IMR-90 (cell line): ENCODE measurements around the gene HNRNPR. TPM values are rescaled to one million over a fixed set of nuclear protein-coding genes. Genes with fewer than 3 reads are reported as not detected.
A peak's percentile ranks its signal among the peaks of the same experiment; 100 is the strongest.
"Not testable (repeated sequence)": the region's sequence is repeated elsewhere in the genome, so short reads cannot be mapped to it uniquely, and the experiment has no call there.

ENCODE experiments used
- ATAC-seq: fragments of 200-7000 bp; cut with Tn5 transposase; 2 replicates; pipeline ENCODE4 v1.9.1; 2020; ENCODE audit warnings: low read depth, mild to moderate bottlenecking, moderate library complexity
- BruUV-seq: library from RNA; stranded (reverse); fragments of 400-500 nt; replicated peaks from 2 replicates; lab custom pipeline; 2021; lab: Mats Ljungman, UMichigan
- CTCF ChIA-PET: fragments of 300-600 bp; formaldehyde crosslinking; extraction: SDS; loops from one replicate; lab custom pipeline; 2021; ENCODE audit warnings: antibody characterized with exemption; lab: Yijun Ruan, JAX
- POLR2A ChIA-PET: fragments of 300-600 bp; sonication (Branson Sonifier 250); formaldehyde crosslinking; loops from one replicate; lab custom pipeline; 2022; ENCODE audit warnings: antibody characterized with exemption; ENCODE audit not compliant: unreplicated experiment; lab: Charles Lee
- DNase-seq: peaks from one replicate; pipeline ENCODE4 v3.0.0; 2013
- H2AFZ ChIP-seq: replicated peaks from 2 replicates; pipeline ENCODE3; 2013; ENCODE audit warnings: low read length, mild to moderate bottlenecking; ENCODE audit not compliant: poor library complexity
- H2AK5ac ChIP-seq: 2 replicates; pipeline ENCODE4 v1.6.1; 2013; ENCODE audit warnings: low read depth, low read length, inconsistent platforms
- H2AK9ac ChIP-seq: replicated peaks from 2 replicates; pipeline ENCODE3; 2013; ENCODE audit warnings: mild to moderate bottlenecking, low read depth, low read length, moderate library complexity; ENCODE audit not compliant: poor library complexity
- H2BK120ac ChIP-seq: 2 replicates; pipeline ENCODE4 v1.6.1; 2013; ENCODE audit warnings: low read depth, low read length, inconsistent platforms
- H2BK15ac ChIP-seq: 3 replicates; pipeline ENCODE4 v1.6.1; 2013; ENCODE audit warnings: low read depth, low read length, inconsistent platforms
- H2BK20ac ChIP-seq: 2 replicates; pipeline ENCODE4 v1.6.1; 2013; ENCODE audit warnings: low read depth, mild to moderate bottlenecking, inconsistent platforms, low read length, moderate library complexity
- H2BK5ac ChIP-seq: 2 replicates; pipeline ENCODE4 v1.6.1; 2013; ENCODE audit warnings: mild to moderate bottlenecking, low read depth, low read length, inconsistent platforms; ENCODE audit not compliant: poor library complexity, severe bottlenecking
- H3K14ac ChIP-seq: replicated peaks from 2 replicates; pipeline ENCODE4 v1.6.1; 2013; ENCODE audit warnings: low read depth, low read length, inconsistent platforms
- H3K18ac ChIP-seq: 2 replicates; pipeline ENCODE4 v1.6.1; 2013; ENCODE audit warnings: low read depth, low read length, control low read depth
- H3K23ac ChIP-seq: 2 replicates; pipeline ENCODE4 v1.6.1; 2013; ENCODE audit warnings: low read depth, low read length, inconsistent platforms
- H3K27ac ChIP-seq: 2 replicates; pipeline ENCODE4 v1.5.1; 2013; ENCODE audit warnings: mild to moderate bottlenecking, control low read depth, low read length; ENCODE audit not compliant: insufficient read depth
- H3K27me3 ChIP-seq: 2 replicates; pipeline ENCODE4 v1.6.1; 2013; ENCODE audit warnings: low read length; ENCODE audit not compliant: control insufficient read depth, insufficient read depth
- H3K36me3 ChIP-seq: 2 replicates; pipeline ENCODE4 v1.6.1; 2013; ENCODE audit warnings: low read length, mixed read lengths; ENCODE audit not compliant: control insufficient read depth, insufficient read depth
- H3K4ac ChIP-seq: 2 replicates; pipeline ENCODE4 v1.6.1; 2013; ENCODE audit warnings: low read depth, low read length, inconsistent platforms
- H3K4me1 ChIP-seq: 2 replicates; pipeline ENCODE4 v1.6.1; 2013; ENCODE audit warnings: low read length, mixed read lengths; ENCODE audit not compliant: control insufficient read depth, insufficient read depth
- H3K4me2 ChIP-seq: 2 replicates; pipeline ENCODE4 v1.6.1; 2013; ENCODE audit warnings: low read depth, mild to moderate bottlenecking, control low read depth, low read length, moderate library complexity
- H3K4me3 ChIP-seq: 2 replicates; pipeline ENCODE4 v1.5.1; 2013; ENCODE audit warnings: low read depth, mild to moderate bottlenecking, control low read depth, low read length, moderate library complexity; ENCODE audit not compliant: insufficient read depth
- H3K56ac ChIP-seq: 2 replicates; pipeline ENCODE4 v1.6.1; 2013; ENCODE audit warnings: low read length, inconsistent platforms; ENCODE audit not compliant: insufficient read depth; ENCODE audit errors: extremely low read depth
- H3K79me1 ChIP-seq, 2 experiments: 2 replicates each; pipeline ENCODE4 v1.6.1; 2013; ENCODE audit warnings: low read length in 2 of 2, inconsistent platforms in 1 of 2, low read depth in 1 of 2
- H3K9ac ChIP-seq: 2 replicates; pipeline ENCODE4 v1.6.1; 2013; ENCODE audit warnings: low read depth, low read length, control low read depth
- H3K9me1 ChIP-seq: 2 replicates; pipeline ENCODE4 v1.6.1; 2013; ENCODE audit warnings: low read length, inconsistent platforms; ENCODE audit not compliant: insufficient read depth
- H3K9me3 ChIP-seq: 2 replicates; pipeline ENCODE4 v1.6.1; 2013; ENCODE audit warnings: low read length; ENCODE audit not compliant: control insufficient read depth, insufficient read depth
- H4K20me1 ChIP-seq: 2 replicates; pipeline ENCODE4 v1.6.1; 2013; ENCODE audit warnings: low read length, inconsistent platforms; ENCODE audit not compliant: insufficient read depth
- H4K5ac ChIP-seq: 2 replicates; pipeline ENCODE4 v1.6.1; 2013; ENCODE audit warnings: mild to moderate bottlenecking, low read depth, low read length, control low read depth
- H4K8ac ChIP-seq, 2 experiments: 2 replicates each; pipeline ENCODE4 v1.6.1; 2013; ENCODE audit warnings: low read depth in 2 of 2, low read length in 2 of 2, control low read depth in 1 of 2, inconsistent platforms in 1 of 2
- H4K91ac ChIP-seq: 2 replicates; pipeline ENCODE4 v1.6.1; 2013; ENCODE audit warnings: low read depth, low read length, inconsistent platforms; ENCODE audit not compliant: insufficient read depth
- CEBPB ChIP-seq: IDR thresholded peaks from 2 replicates; pipeline ENCODE4 v1.6.1; 2012; ENCODE audit warnings: low read depth, low read length, improper control_type of control experiment
- CHD1 ChIP-seq: IDR thresholded peaks from 2 replicates; pipeline ENCODE4 v1.6.1; 2012; ENCODE audit warnings: low read depth, low read length, improper control_type of control experiment
- FOS ChIP-seq: fragments of 150-350 bp; IDR thresholded peaks from 2 replicates; pipeline ENCODE4 v1.6.1; 2016; ENCODE audit warnings: low read depth, low read length
- MAFK ChIP-seq: IDR thresholded peaks from 2 replicates; pipeline ENCODE4 v1.6.1; 2012; ENCODE audit warnings: low read depth, low read length, improper control_type of control experiment
- RCOR1 ChIP-seq: IDR thresholded peaks from 2 replicates; pipeline ENCODE4 v1.6.1; 2012; ENCODE audit warnings: mild to moderate bottlenecking, low read length, improper control_type of control experiment; ENCODE audit not compliant: insufficient replicate concordance
- WGBS, 2 experiments: methylation state at CpG; one replicate each; pipeline versions ENCODE4 v1.1.5 to v1.1.7; 2013; ENCODE audit warnings: missing lambda C conversion rate in 2 of 2; ENCODE audit not compliant: insufficient read length in 1 of 2; ENCODE audit errors: extremely low coverage in 2 of 2; 5-methylcytosine and 5-hydroxymethylcytosine counted together
- dilution Hi-C: fragments of 300-500 bp; cut with HindIII; formaldehyde crosslinking; loops from one replicate; pipeline ENCODE4 v1.14.3; 2018; ENCODE audit warnings: low sequenced_read_pairs; ENCODE audit not compliant: unreplicated experiment
- in situ Hi-C: fragments of 300-500 bp; cut with MboI; formaldehyde crosslinking; loops from 3 replicates; pipeline ENCODE4 v1.14.3; 2019; ENCODE audit warnings: low sequenced_read_pairs, inconsistent platforms, mixed read lengths
- intact Hi-C: fragments of 100-400 bp; cut with micrococcal nuclease; formaldehyde crosslinking; loops from 2 replicates; pipeline ENCODE4 v1.10.0; 2022
- polyA plus RNA-seq, 3 experiments: library from polyadenylated mRNA; depleted of rRNA; stranded (reverse); fragments of >200 nt; gene quantifications; 2 replicates each; pipeline ENCODE4 v1.2.3, GENCODE V29; 2012; ENCODE audit warnings: low replicate concordance in 1 of 3
- total RNA-seq: library from RNA; depleted of rRNA; stranded (reverse); fragments of >200 nt; gene quantifications from 2 replicates; pipeline ENCODE4 v1.2.3, GENCODE V29; 2012

The HNRNPR gene
- total and polyA plus RNA-seq, 2 of the 4 experiments (the other 2 are of a cell fraction) = 99.7 to 111 TPM

GRCh38 chr1:23376890-23377811 is 33.1 kb upstream of the HNRNPR start:
- Histone ChIP-seq H3K4ac (peak overlapping the region; percentile 87), H3K9me3 (no peaks in the 10 kb centered on the region), H3K18ac (peak overlapping the region; percentile 86), H4K91ac (peak overlapping the region; percentile 92), H3K14ac (peak overlapping the region; percentile 90), H2BK15ac (peak overlapping the region; percentile 83; the same call in 2 of the 3 replicates), H2BK5ac (peak overlapping the region; percentile 96), H4K5ac (peak overlapping the region; percentile 74), H2BK120ac (peak overlapping the region; percentile 95), H4K20me1 (peaks cover 6% of the 10 kb centered on the region; the same call in 1 of the 2 replicates), H3K4me1 (peaks cover 5% of the 10 kb centered on the region), H3K36me3 (no peaks in the 10 kb centered on the region; the same call in 1 of the 2 replicates), H3K27ac (peak overlapping the region; percentile 77), H3K4me2 (no peak overlapping the region), H2AK5ac (peak overlapping the region; percentile 98), H4K8ac (peak overlapping the region; percentile 23 to 78; a peak in 3 of 4 replicates), H3K23ac (peak overlapping the region; percentile 85), H3K9me1 (peaks cover 4% of the 10 kb centered on the region), H3K4me3 (no peak overlapping the region), H2BK20ac (peak overlapping the region; percentile 95), H3K79me1 (peaks cover 4 to 5% of the 10 kb centered on the region in 2 experiments; a peak in 3 of 4 replicates), H3K9ac (peak overlapping the region; percentile 19; the same call in 1 of the 2 replicates), H3K56ac (peak overlapping the region; percentile 14; the same call in 1 of the 2 replicates), H2AK9ac (peak overlapping the region; percentile 56), H3K27me3 (no peaks in the 10 kb centered on the region), H2AFZ (peak overlapping the region; percentile 73)
- WGBS, 2 experiments = 67% methylated on average over 12 of the region's 19 CpGs; no CpG with 5 or more reads in 1 of the 2 experiments
- ChIA-PET POLR2A (interaction anchor here (0.6 kb wide), 1 partner anchor 33 kb away, joined by 3 read pairs; the partner anchor contains the start of gene HNRNPR), CTCF (interaction anchor here (0.5 to 1.6 kb wide), 5 partner anchors 18 to 1223 kb away, joined by 3 to 7 read pairs (median 5); no protein-coding TSS in a partner anchor)
- intact Hi-C loops (no loop called here), dilution Hi-C loops (no loop called here), in situ Hi-C loops (no loop called here)
- DNase-seq (peak; percentile 90), ATAC-seq (peak; percentile 96)
- BruUV-seq = no TSS peak
- TF ChIP-seq FOS (peak; percentile 87), RCOR1 (no peak), CEBPB (peak; percentile 55; the same call in 1 of the 2 replicates), MAFK (peak; percentile 40; the same call in 1 of the 2 replicates), CHD1 (no peak)

GRCh38 chr1:23374079-23374735 is 30.1 kb upstream of the HNRNPR start:
- dilution Hi-C loops, in situ Hi-C loops: not testable (repeated sequence)

More at GRCh38 chr1:23374079-23374735, 30.1 kb upstream of the HNRNPR start:
- Histone ChIP-seq H3K79me1 (peaks cover 19 to 34% of the 10 kb centered on the region in 2 experiments), H3K4me1 (peaks cover 18% of the 10 kb centered on the region)
- H3K18ac ChIP-seq, CTCF ChIA-PET, POLR2A ChIA-PET, H4K20me1 ChIP-seq, H3K4me3 ChIP-seq, H3K9me3 ChIP-seq, H3K27ac ChIP-seq, H3K56ac ChIP-seq, H3K4me2 ChIP-seq, H3K9ac ChIP-seq, intact Hi-C loops, H2BK15ac ChIP-seq, H4K91ac ChIP-seq, H3K9me1 ChIP-seq, H2AK5ac ChIP-seq, H3K27me3 ChIP-seq, H4K5ac ChIP-seq, H3K14ac ChIP-seq, DNase-seq, H2BK120ac ChIP-seq, H3K4ac ChIP-seq, H2BK5ac ChIP-seq, H4K8ac ChIP-seq, H3K23ac ChIP-seq, H3K36me3 ChIP-seq, ATAC-seq, H2AK9ac ChIP-seq, BruUV-seq, H2AFZ ChIP-seq, H2BK20ac ChIP-seq: not testable (repeated sequence)
- 100% methylated on average over 5 of the region's 12 CpGs; no CpG with 5 or more reads in 1 of the 2 experiments for WGBS, 2 experiments
